NCI-H774 (cell line): ENCODE data around the gene RTN4R.

ENCODE experiments used
- DNase-seq: peaks from one replicate; lab custom pipeline; 2025; lab: John Stamatoyannopoulos, UW

The RTN4R gene

DNA sequence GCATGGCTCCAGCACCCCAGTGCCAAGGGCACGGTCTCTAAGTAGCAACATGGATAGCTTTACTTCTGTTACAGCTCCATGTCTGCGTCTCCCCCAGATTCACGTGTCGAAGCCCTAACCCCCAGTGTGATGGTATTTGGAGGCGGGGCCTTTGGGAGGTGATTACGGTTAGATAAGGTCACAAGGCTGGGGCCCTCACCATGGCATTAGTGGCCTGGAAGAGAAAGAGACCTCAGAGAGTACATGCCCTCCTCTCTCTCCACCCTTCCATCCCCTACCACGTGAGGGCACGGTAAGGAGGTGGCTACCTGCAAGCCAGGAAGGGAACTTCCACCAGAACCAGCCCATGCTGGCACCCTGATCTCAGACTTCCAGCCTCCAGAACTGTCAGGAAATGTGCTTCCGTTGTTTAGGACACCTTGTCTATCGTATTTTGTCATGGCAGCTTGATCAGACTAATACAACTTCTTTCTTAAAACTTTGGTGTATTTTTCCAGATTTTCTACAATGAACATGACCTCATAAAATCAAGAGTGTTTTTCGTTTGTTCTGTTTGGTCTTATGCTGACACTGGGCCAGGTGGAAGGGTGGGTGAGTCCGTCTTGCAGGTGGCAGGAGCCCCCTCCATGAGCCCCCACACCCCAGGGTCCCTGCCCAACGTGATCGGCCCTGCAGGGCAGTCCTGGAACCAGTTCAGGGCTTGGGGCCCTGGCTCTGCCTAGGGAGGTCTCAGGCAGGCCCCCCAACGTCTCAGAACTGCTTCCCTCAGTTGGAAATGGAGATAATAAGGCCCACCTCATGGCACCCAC is 10.7 kb downstream of the RTN4R start:
- no peak for DNase-seq

DNA sequence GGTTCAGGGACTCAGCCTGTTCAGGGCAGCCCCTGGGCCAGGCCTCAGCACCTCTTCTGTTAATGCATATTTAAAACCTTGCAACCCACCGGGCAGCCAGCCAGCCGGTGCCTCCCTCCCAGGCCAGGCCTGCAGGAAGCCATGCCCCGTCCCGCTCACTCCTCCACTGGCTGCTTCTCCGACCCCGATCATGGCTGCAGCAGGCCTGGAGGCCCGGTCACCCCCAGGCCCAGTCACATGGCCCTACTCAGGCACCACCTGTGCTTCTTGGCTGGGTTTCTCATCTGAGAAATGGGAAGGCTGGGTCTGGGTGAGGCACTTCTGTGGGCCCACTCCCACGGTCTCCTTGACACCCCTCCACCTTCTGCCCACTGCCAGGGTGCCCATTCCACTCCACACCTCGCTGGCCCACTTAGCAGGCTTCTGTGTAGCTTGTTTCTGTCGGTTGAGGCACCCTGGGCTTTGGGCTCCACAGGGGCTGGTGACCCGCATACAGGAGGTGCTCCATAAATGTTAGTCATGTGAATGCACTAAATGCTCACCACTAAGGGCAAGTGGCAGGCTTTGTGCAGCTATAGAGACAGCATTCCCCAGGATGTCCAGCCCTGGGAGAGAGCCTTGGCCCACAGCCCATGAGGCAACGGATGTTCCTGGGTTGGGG is 11.4 kb downstream of the RTN4R start:
- DNase-seq, result no peak

DNA sequence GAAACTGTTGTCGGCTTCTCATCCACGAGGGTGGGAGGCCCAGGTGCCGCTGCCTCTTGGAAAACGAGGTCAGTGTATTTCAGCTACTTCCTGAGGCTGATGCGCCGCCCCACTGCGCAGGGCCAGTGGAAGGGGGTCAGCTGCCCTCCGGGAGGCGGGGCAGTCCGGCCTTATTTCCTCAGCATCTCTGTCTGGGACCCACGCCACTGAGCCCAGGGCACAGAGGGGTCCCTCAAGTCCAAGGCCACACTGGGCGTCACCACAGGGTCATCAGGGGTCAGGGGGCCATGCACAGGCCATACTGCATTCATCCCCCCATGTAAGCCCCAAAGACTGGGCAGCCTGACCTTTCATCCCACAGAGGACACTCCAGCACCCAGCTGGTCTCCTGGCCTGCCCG is 12.1 kb downstream of the RTN4R start:
- DNase-seq, result no peak

DNA sequence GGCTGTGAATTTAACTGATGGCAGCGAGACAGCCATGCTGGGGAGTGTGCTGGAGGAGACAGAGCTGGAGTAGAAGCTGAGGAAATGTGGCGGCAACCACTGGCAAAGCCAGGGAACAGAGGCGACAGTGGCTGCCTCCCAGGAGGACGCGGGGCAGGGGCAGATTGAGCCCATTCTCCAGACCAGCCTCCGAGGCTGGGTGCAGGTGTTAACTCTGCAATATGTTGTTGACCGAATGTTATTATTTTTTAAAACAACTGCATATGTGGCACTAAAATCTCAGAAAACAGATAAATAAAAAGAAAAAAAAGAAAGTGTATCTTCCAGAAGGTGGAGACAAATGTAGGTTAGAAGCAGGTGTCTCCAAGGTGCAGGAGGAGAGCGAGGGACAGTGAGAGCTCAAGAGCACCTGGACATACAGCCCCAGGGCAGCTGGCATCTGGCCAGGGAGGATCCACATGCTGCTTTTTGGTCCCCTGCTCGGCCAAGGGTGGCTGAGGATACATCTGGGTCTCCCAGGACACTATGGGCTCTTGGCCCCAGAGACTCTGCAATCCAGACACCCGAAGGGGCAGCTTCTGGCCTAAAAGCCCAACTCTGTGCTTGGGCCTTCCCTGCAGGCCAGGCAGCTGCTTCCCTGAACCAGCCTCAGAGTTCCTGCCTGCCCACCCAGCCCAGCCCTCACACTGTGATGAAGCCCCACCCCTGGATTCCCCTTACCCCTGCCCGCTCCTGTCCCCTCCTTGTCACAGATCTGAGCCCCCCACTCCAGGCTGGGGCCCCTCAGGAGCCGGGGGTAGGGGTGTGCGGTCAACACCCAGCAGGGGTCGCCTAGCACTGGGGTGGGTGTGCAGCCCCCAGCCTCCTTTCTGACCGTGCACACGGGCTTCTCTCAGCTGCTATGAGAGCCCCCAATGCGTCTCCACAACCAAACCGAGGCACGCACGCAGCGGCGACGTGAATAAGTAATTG is 12.9 kb downstream of the RTN4R start:
- DNase-seq, result no peak

DNA sequence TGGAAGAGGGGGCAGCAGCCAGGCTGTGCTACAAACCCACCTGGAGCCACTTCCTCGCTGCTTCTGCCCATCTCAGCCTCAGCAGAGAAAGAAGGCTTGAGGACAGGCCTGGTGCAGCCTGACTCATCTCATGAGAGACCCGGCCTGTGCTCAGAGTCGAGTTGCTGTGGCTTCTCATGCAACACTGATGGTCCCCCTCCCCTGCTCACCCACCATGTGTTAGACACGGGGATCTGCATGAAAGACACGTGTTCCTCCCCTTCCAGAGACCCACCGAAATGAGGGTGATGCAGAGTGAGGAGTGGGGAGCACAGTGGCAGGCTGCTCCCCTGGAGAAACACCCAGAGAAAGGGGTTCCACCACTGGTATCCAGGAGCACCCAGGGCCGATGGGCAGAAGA is 15.0 kb downstream of the RTN4R start:
- no peak for DNase-seq

DNA sequence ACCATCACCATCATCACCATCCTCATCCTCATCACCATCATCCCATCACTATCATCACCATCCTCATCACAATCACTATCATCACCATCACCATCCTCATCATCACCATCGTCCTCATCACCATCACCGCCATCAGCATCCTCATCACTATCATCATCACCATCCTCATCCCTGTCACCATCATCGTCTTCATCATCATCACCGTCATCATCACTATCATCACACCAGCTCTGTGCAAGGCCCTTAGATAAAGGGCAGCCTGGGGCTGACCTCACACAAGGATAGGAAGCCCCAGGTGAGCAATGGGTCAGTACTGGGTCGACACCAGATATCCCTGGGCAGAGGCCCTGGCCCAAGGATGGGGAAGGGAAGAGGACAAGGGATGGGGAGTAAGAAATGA is 16.1 kb downstream of the RTN4R start:
- no peak for DNase-seq

DNA sequence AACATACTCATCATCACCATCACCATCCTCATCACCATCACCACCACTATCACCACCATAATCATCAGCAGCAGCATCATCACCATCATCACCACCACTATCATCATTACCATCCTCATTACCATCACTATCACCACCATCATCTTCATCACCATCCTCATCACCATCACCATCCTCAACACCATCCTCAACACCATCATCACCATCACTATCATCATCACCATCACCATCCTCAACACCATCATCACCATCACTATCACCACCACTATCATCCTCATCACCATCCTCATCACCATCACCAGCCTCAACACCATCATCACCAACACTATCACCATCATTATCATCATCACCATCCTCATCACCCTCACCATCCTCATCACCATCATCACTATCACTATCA is 16.6 kb downstream of the RTN4R start:
- DNase-seq, result no peak

DNA sequence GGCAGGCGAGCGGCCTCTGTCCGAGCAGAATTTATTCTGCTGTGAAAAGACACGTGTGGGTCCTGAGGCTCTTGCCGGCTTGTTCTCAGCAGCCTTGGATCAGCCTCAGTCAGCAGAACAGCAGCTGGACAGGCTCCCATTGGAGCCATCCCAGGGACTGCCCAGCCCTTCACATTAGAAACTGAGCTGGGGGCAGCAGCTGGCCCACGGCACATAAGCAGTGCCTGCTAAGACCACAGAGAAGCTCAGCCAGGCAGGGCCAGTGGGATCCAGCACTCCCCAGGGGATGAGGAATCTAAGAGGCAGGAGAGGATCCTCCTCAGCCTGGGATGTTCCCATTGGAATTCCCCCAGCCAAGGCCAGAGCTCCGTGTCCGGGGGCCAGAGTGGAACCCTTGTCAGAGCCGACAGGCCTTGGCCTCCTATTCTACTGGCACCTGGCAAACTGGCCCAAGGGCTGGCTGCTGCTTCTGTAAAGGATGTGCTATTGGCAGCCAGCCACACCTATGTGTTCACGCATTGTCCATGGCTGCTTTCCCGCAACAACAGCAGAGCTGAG is 18.2 kb downstream of the RTN4R start:
- DNase-seq, result no peak

DNA sequence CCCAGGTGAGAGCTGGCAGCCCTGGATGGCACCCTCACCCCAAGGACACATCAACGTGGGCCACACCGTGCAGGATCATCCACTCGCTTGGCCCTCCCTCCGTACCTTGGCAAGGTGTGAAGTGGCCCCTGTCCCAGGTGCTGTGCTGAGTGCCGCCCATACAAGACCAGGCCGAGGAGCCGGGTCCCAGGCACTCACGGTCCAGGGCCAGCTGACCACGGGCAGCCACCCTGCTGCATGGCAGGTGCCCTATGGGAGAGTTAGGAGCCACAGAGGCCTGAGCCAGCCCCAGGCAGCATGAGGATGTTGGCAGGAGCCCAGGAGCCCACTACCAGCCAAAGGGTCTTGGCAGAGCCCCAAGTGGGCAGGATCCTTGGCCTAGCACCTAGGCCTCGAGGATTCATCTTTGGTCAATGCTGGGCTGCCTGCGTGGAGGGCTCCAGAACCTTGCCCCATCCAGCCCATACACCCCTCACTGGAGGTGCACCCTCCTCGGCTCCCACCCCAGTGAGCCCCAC is 19.6 kb downstream of the RTN4R start:
- DNase-seq, result no peak

DNA sequence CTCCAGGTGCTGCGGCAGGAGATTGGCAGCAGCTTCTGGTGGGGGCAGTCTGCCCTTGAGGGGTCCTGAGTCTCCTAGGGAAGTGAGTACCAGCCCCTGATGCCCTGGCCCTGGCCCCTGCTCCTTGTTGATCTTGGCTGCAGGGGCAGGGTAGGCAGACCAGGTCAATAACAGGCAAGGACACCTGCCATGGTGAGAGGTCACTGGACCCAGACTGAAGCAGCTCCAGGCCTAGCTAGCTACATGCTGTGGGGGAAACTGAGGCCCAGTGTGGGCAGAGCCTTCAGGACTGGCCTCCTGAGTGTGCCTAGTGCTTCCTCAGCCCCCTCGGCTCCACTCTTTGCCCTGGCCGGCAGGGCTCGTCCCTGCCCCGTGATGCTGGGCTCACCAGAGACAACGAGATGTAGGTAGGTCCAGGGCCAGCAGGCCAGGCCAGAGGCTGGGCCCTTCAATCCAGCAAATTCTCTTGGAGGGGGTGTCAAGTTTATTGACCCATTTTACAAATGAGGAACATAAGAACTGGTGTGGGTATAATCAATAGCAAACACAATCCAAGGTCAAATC is 20.4 kb downstream of the RTN4R start:
- no peak for DNase-seq

DNA sequence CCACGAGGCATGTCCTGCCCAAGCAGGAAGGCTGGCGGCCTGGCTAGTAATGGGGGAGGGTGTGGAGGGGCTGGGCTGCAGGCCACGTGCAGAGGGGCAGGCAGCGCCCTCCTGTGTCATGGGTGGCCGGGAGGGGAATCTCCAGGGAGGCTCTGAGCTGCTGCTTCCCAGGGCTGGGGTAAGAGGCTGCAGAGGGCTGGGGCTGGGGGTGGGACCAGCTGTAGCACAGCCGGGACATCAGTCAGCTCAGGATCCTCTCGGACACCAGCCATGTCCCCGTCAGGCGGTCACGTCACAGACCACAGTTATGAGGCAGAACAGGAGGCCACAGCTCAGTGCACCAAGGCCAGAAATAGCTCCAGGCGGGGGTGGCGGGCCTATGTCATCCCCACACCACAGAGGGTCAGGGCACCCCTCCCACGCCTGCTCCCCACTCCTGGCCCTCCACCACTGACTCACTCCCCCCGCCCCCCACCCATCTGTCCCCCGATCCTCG is 21.1 kb downstream of the RTN4R start:
- DNase-seq, result no peak

DNA sequence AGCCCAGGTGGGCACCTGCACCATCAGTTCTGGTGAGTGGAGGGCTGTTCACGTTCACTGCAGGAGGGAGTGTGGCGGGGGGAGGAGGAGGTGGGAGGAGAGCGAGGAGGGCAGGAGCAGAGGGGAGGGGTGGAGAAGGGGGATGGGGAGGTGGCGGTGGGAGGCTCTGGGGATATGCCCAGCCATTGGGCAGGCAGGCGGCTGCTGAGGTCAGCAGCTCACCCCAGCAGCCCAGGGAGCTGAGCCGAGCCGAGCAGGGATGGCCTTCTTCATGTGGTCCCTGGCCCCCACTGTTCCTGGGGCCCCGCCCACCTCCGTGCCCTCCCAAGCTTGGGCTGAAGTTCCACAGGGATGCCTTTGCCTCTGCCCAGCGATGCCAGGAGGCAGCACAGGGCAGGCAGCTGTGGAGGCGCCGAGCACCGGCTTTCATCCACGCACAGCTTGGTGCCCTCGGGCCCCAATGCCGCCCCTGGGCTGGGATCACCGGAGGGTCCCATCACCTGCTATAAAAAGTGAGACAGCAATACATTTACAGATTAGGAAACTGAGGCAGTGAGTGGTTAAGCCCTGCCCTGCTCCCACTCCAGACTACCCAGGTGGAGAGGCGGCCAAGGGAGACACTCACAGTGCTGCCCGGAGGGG is 21.6 kb downstream of the RTN4R start:
- no peak for DNase-seq

DNA sequence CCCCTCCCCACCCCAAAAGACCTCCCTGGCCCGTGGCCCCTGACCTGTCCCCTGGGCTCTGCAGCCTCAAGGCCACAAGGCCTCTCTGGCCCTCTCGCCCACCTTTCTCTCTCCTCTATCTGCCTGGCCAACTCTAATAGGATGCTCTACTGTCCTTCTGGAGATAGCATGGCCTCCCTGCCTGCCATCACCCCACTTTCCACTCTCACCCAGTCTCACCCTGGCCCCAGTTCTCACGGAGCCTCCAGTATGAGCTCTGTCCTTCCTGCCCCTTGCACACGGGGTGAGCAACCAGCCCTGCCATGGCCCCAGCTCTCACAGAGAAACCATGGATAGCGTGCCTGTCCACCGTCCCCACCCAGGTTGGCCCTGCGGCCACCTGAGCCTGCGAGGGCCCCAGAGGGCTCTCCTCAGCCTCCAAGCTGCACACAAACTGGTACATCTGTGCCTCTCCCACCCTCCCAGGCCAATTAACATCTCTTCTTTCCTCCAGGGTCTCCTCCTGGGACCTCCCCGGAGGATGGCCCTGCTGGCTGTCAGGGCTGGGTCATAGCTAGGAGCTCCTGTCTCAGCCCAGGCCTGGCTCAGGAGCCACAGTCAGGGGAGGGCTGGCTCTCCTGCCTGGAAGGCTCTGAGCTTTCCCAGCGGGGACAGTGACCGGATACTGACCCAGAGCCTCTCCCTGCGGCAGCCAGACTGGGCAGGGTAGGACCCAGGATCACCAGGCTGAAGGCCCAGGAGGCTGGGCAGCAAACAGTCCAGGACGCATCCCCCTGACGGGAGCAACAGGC is 22.3 kb downstream of the RTN4R start:
- DNase-seq, result no peak

DNA sequence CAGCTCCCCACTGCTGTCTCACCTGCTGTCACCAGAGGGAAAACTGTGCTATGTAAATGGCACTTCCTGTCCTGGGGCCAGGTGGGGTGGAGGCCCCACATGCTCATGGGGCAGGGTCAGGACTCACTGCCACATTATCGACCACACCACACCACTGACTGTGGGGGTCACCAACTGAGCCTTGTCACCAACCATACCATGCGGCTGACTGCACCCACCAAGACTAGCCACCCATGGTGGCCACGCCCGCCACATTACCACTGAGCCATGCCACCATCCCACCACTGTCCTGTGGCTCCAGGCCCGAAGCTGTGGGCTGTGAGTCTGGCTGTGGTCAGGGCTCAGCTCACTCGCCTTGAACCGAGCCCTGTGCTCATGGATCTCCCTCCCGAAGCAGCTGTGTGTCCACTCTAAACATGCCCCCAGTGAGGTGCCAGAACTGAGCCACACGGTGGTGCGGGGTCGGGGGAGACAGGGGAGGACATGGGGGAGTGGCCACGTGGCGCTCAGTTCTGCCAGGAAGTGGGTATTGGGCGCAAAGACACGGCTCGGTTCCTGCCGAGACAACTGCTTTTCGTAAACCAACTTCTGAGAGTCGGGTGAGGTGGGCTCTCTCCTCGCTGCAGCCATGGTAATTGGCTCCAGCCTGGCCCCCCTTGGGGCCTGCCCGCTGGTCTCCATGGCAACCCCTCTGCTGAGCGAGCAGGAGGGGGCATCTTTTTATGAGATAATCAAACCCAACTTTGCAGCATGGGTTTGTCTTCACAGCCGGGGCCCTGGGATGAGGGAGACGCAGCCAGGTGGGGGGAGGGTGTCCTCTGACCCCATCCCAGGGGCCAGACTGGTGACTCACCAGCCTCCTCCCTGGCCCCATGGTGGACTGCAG is 23.2 kb downstream of the RTN4R start:
- no peak for DNase-seq

DNA sequence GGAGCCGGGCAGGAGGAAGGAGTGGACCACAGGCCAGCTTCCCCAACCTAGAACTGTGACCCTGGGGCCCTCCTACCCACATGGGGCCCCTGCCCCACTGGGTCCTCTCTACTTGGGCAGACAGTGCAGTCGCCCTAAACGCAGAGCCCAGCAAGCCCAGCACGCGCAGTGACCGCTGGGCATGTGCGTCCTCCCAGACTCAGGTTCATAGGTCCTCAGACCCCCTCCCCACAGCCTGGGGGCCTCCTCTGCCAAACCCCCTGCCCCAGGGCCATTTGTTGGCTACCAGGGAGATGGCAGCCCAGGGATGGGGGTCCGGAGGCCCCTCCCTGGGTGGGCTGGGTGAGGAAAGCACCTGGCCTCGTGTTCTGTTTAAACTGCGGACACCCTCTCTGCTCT is 23.9 kb downstream of the RTN4R start:
- DNase-seq, result no peak

DNA sequence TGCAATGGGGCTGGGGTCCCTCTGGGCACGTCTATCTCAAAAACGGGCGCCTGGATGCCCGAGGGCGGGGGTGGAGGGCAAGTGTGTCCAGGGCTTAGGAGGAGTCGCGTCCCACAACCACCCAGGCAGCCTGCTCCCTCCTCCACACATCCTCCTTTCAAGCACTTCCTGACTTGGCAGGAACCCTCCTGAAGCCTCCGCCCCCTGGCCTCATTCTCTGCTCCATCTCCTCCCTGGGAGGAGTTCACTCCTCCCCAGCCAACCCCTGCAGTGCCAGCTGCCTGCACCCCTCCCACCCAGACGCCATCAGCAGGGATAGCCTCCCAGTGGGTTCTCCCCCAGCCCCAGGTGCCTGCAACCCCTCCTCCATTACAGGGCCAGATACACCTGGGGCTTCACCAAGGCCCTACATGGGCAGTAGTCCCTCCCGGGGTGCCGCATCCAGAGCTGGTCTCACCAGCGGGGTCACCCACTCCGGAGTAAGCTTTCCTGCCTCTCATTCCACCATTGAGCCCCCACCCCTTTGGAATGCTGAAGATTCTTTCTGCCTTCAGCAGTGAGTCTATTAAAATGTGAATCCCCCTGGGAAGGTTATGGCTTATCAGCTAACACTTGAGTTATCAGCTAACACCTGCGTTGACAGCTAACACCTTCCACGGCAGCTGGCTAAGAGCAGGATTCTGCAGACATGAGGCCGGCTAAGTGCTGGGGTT is 24.4 kb downstream of the RTN4R start:
- peak; percentile 33 for DNase-seq

DNA sequence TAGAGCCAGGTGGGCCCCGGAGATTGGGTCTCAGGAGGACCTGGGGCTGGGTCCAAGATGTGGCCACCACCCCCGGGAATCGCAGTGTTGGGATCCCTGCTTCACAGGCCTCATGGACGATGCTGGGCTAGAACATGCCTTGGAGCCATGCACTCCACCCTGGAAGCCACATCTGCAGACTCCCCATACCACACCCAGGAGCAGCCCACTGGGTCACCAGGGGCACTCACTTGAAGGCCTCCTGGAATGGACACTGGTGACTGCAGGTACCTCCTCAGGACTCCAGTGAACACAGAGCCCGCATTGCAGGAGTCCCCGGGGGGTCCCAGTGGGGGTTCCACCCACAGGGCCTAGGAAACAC is 25.0 kb downstream of the RTN4R start:
- no peak for DNase-seq

DNA sequence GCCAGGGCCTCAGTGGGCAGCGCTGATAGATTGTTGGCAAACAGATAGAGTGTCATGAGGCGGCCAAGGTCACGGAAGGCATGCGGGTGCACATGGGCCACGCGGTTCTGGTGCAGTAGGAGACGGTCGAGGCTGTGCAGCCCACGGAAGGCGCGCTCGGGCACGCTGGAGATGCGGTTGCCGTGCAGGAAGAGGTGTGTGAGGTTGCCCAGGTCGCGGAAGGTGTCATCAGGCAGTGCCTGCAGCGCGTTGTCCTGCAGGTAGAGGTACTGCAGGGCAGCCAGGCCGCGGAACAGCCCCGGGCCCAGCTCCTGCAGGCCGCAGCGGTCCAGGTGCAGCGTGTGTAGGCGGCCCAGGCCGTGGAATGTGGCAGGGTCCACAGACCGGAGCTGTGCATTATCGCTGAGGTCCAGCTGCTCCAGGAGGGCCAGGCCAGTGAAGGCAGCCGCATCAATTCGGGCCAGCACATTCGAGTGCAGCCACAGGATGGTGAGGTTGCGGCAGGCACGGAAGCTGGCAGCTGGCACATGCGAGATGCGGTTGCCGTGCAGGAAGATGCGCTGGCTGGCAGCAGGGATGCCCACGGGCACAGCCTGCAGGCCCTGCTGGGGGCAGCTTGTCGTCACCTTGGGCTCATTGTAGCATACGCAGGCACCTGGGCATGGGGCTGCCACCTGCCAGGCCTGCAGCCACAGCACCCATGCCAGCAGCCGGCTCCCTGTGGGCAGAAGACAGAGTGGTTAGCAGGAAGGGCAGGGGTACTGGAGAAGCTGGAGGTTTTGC is 25.5 kb downstream of the RTN4R start:
- no peak for DNase-seq
